ENCODE results near the gene ORC1. TPM values are rescaled to one million over a fixed set of nuclear protein-coding genes. Genes with fewer than 3 reads are reported as not detected.

ORC1 gene
- total RNA-seq, 1 donor from 2014 or later: not detected

- no peaks in the 10 kb centered on the region for H3K9me3 ChIP-seq
- H3K4me3 ChIP-seq: no peak overlapping the region
- no peak for DNase-seq (ENCODE audit: low spot score in 2 of 2)
- H3K27me3 ChIP-seq: no peaks in the 10 kb centered on the region
- TF ChIP-seq, protein P1, sequence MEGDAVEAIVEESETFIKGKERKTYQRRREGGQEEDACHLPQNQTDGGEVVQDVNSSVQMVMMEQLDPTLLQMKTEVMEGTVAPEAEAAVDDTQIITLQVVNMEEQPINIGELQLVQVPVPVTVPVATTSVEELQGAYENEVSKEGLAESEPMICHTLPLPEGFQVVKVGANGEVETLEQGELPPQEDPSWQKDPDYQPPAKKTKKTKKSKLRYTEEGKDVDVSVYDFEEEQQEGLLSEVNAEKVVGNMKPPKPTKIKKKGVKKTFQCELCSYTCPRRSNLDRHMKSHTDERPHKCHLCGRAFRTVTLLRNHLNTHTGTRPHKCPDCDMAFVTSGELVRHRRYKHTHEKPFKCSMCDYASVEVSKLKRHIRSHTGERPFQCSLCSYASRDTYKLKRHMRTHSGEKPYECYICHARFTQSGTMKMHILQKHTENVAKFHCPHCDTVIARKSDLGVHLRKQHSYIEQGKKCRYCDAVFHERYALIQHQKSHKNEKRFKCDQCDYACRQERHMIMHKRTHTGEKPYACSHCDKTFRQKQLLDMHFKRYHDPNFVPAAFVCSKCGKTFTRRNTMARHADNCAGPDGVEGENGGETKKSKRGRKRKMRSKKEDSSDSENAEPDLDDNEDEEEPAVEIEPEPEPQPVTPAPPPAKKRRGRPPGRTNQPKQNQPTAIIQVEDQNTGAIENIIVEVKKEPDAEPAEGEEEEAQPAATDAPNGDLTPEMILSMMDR (IDR thresholded peaks at IDR 0.05): no peak
- no peak overlapping the region for H3K27ac ChIP-seq
- intact Hi-C loops (cut with DNase I): no loop called here
- no peaks in the 10 kb centered on the region for H3K4me1 ChIP-seq
- peaks cover 19 to 58% of the 10 kb centered on the region in 2 donors for H3K36me3 ChIP-seq
Measured at GRCh38 chr1:52423771-52424170, 19.5 kb upstream of the ORC1 start.

DNA sequence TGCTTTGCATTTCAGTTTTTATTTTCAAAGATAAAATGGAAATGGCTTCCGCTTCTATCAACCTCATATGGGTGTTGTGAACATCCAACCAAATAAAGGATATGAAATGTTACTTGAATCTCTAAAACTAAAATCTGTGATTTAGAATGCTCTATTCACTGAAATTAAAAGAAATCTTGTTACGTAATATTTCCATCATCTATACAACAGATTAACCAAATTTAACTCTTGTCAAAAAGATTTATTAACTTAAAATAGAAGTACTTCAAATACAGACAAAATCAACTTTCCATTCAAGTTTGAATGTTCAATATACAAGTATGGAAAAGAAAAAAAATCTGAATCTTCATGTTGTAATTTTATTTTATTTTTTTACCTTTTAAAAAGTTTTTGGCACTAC, 18.8 kb upstream of the ORC1 start:
- no peak overlapping the region for H3K4me3 ChIP-seq
- no peaks in the 10 kb centered on the region for H3K9me3 ChIP-seq
- intact Hi-C loops (cut with DNase I): no loop called here
- peaks cover 21 to 60% of the 10 kb centered on the region in 2 donors for H3K36me3 ChIP-seq
- H3K4me1 ChIP-seq: no peaks in the 10 kb centered on the region
- H3K27me3 ChIP-seq: no peaks in the 10 kb centered on the region
- no peak for DNase-seq (ENCODE audit: low spot score in 2 of 2)
- H3K27ac ChIP-seq: no peak overlapping the region
- TF ChIP-seq, protein P1 (IDR thresholded peaks at IDR 0.05): no peak

- Histone ChIP-seq H3K4me3 (no peak overlapping the region), H3K27me3 (no peaks in the 10 kb centered on the region), H3K4me1 (no peaks in the 10 kb centered on the region), H3K27ac (no peak overlapping the region), H3K36me3 (peaks cover 39 to 76% of the 10 kb centered on the region in 2 donors), H3K9me3 (no peaks in the 10 kb centered on the region)
- intact Hi-C loops (cut with DNase I): no loop called here
- DNase-seq (ENCODE audit: low spot score in 2 of 2): no peak
- TF ChIP-seq, protein P1 (IDR thresholded peaks at IDR 0.05): no peak
Measured at GRCh38 chr1:52420713-52421112, 16.5 kb upstream of the ORC1 start.

DNA sequence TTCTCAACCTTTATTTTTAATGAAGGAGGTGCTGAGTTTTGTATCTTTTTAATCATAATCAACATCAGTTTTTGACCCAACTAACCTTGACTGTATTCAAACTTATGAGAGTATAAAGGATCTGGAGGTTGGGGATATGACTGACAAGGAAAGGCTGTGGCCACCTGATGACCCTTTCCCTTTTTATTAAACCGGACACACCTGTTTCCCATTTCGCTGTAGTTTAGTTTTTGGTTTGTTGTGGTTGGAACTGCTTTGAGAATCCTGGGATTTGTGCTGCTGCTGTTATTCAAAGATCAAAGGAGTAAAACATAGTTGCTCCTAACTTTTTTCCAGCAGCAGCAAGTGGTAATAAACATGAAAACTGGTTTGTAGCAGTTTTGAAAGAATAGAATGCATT, 12.6 kb upstream of the ORC1 start:
- DNase-seq (ENCODE audit: low spot score in 2 of 2): no peak
- H3K4me1 ChIP-seq: no peaks in the 10 kb centered on the region
- H3K4me3 ChIP-seq: no peak overlapping the region
- H3K9me3 ChIP-seq: no peaks in the 10 kb centered on the region
- TF ChIP-seq, protein P1 (IDR thresholded peaks at IDR 0.05): no peak
- no peaks in the 10 kb centered on the region for H3K27me3 ChIP-seq
- peaks cover 63 to 92% of the 10 kb centered on the region in 2 donors for H3K36me3 ChIP-seq
- no peak overlapping the region for H3K27ac ChIP-seq
- intact Hi-C loops (cut with DNase I): no loop called here

DNA sequence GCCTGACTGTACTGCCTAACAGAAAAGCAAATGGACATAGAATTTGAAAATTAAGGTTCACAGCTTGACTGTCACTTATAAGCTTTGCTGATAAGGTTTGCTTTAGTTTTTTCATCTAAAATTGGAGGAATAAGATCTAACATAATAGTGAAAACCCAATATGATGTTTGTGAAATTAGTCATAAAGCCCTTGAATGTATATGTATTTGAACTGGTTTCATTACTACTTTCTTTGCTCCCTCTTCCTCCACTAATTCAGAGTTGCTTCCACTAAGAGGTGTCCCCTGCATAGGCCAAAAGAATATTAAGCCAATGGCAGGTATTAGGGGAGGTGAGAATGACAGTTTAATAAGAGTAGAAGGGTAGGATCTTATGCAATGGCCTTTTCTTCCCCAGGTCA, 10.7 kb upstream of the ORC1 start:
- no peak overlapping the region for H3K4me3 ChIP-seq
- H3K9me3 ChIP-seq: no peaks in the 10 kb centered on the region
- DNase-seq (ENCODE audit: low spot score in 2 of 2): no peak
- intact Hi-C loops (cut with DNase I): no loop called here
- H3K27me3 ChIP-seq: no peaks in the 10 kb centered on the region
- H3K4me1 ChIP-seq: no peaks in the 10 kb centered on the region
- TF ChIP-seq, protein P1 (IDR thresholded peaks at IDR 0.05): no peak
- H3K27ac ChIP-seq: no peak overlapping the region
- H3K36me3 ChIP-seq: peaks cover 70 to 97% of the 10 kb centered on the region in 2 donors

DNA sequence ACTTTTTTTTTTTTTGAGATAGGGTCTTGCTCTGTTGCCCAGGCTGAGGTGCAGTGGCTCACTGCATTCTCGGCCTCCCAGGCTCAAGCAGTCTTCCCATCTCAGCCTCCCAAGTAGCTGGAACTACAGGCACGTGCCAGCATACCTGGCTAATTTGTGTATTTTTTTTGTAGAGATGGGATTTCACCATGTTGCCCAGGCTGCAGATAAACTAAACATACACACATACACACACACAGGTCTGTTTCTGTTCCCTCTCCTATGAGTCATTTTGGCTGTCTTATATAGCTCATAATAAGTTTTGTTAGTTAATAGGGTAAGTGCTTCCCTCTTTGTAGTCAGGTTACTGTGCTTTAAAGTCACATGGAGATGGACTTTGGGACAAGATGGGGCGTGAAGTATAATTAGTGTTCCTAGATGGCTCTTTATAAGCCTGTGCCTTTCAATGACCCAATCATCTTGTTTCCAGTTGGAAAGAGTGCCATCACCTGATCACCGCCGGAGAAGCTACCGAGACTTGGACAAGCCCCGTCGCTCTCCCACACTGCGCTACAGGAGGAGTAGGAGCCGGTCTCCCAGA, 9.3 kb upstream of the ORC1 start:
- DNase-seq (ENCODE audit: low spot score in 2 of 2): no peak
- intact Hi-C loops (cut with DNase I): no loop called here
- no peak overlapping the region for H3K4me3 ChIP-seq
- H3K4me1 ChIP-seq: no peaks in the 10 kb centered on the region
- H3K27me3 ChIP-seq: no peaks in the 10 kb centered on the region
- H3K9me3 ChIP-seq: no peaks in the 10 kb centered on the region
- TF ChIP-seq, protein P1 (IDR thresholded peaks at IDR 0.05): no peak
- H3K36me3 ChIP-seq: peaks cover 75 to 98% of the 10 kb centered on the region in 2 donors
- H3K27ac ChIP-seq: no peak overlapping the region
